DND-41 (cell line): ENCODE data around the gene LCNL1.

Experiments
- CTCF ChIP-seq: IDR thresholded peaks from 2 replicates; pipeline ENCODE4 v1.5.1; 2012; ENCODE audit warnings: borderline replicate concordance, low read length, moderate library complexity, mild to moderate bottlenecking; ENCODE audit not compliant: poor library complexity, severe bottlenecking; ENCODE audit errors: extremely low read depth
- EZH2 ChIP-seq: IDR thresholded peaks from 3 replicates; pipeline ENCODE4 v1.6.1; 2012; ENCODE audit warnings: borderline replicate concordance, low read depth, mild to moderate bottlenecking, moderate library complexity, low read length, inconsistent platforms; ENCODE audit not compliant: severe bottlenecking

GRCh38 chr9:136991993-136992818, 9.4 kb downstream of the LCNL1 start, which contains the start of gene PAXX:
- TF ChIP-seq EZH2 = no peak
- TF ChIP-seq CTCF = no peak
